Measurements from ENCODE around the gene MYH13. TPM values are rescaled to one million over a fixed set of nuclear protein-coding genes. Genes with fewer than 3 reads are reported as not detected.

The MYH13 gene
- total RNA-seq, 3 donors from 2014 or later: not detected

DNA sequence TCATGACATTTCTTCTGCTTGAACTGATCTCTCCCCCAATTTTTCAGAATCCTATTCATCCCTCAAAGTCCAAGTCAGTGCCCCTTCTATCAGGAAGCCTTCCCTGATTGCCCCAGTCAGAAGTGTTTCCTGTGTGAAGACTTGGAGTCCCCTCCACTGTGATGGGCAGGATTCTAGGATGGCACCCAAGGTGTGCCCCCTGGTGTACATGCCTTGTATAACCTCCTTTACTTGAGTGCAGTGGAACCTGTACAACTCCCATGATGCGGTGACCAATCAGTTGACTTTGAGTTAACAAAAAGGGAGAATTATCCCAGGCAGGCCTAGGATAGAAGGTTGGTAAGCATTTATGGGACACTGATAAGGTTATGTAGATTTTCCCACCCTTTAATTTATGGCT is 23.4 kb downstream of the MYH13 start:
- no peak for TF ChIP-seq POLR2A (IDR thresholded peaks at IDR 0.05)
- TF ChIP-seq POLR2AphosphoS5 (IDR thresholded peaks at IDR 0.05): no peak
- TF ChIP-seq, protein P1, sequence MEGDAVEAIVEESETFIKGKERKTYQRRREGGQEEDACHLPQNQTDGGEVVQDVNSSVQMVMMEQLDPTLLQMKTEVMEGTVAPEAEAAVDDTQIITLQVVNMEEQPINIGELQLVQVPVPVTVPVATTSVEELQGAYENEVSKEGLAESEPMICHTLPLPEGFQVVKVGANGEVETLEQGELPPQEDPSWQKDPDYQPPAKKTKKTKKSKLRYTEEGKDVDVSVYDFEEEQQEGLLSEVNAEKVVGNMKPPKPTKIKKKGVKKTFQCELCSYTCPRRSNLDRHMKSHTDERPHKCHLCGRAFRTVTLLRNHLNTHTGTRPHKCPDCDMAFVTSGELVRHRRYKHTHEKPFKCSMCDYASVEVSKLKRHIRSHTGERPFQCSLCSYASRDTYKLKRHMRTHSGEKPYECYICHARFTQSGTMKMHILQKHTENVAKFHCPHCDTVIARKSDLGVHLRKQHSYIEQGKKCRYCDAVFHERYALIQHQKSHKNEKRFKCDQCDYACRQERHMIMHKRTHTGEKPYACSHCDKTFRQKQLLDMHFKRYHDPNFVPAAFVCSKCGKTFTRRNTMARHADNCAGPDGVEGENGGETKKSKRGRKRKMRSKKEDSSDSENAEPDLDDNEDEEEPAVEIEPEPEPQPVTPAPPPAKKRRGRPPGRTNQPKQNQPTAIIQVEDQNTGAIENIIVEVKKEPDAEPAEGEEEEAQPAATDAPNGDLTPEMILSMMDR (IDR thresholded peaks at IDR 0.05): no peak
- H3K27ac ChIP-seq: no peak overlapping the region
- intact Hi-C loops (cut with DNase I; ENCODE audit: low total_unique reads): no loop called here
- no peaks in the 10 kb centered on the region for H3K9me3 ChIP-seq
- H3K4me3 ChIP-seq: no peak overlapping the region
- H3K27me3 ChIP-seq: no peaks in the 10 kb centered on the region
- no peaks in the 10 kb centered on the region for H3K36me3 ChIP-seq
- no peak for DNase-seq (ENCODE audit: low spot score in 2 of 2)
- no peaks in the 10 kb centered on the region for H3K4me1 ChIP-seq

DNA sequence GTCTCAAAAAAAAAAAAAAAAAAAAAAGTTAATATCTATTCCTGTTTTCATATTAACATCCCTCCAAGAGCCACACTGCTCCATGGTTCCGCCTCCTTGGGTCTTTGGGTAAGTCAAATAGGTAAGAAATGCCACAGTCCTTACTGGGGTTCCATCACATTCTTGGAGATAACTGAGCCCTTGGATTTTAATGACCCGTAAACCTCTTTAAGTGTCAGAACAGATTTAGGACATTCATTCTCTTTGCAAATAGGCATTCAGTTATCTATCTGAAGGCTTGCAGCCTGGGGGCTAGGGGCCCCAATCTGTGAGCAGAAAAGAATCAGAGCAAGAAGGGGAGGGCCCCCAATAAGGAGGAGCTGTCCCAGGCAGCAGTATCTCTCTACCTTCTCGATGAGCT is 28.0 kb downstream of the MYH13 start:
- H3K4me3 ChIP-seq: no peak overlapping the region
- intact Hi-C loops (cut with DNase I; ENCODE audit: low total_unique reads): no loop called here
- no peaks in the 10 kb centered on the region for H3K27me3 ChIP-seq
- TF ChIP-seq POLR2AphosphoS5 (IDR thresholded peaks at IDR 0.05) (no peak), POLR2A (IDR thresholded peaks at IDR 0.05) (no peak)
- TF ChIP-seq, protein P1 (IDR thresholded peaks at IDR 0.05): no peak
- H3K9me3 ChIP-seq: no peaks in the 10 kb centered on the region
- H3K27ac ChIP-seq: no peak overlapping the region
- no peaks in the 10 kb centered on the region for H3K36me3 ChIP-seq
- H3K4me1 ChIP-seq: no peaks in the 10 kb centered on the region
- no peak for DNase-seq (ENCODE audit: low spot score in 2 of 2)

GRCh38 chr17:10339051-10339450 is 33.8 kb downstream of the MYH13 start:
- intact Hi-C loops (cut with DNase I; ENCODE audit: low total_unique reads): no loop called here
- no peaks in the 10 kb centered on the region for H3K4me1 ChIP-seq
- no peaks in the 10 kb centered on the region for H3K9me3 ChIP-seq
- no peak overlapping the region for H3K27ac ChIP-seq
- no peak for TF ChIP-seq POLR2A (IDR thresholded peaks at IDR 0.05)
- TF ChIP-seq, protein P1 (IDR thresholded peaks at IDR 0.05): no peak
- no peak for TF ChIP-seq POLR2AphosphoS5 (IDR thresholded peaks at IDR 0.05)
- no peak overlapping the region for H3K4me3 ChIP-seq
- H3K27me3 ChIP-seq: no peaks in the 10 kb centered on the region
- no peaks in the 10 kb centered on the region for H3K36me3 ChIP-seq
- no peak for DNase-seq (ENCODE audit: low spot score in 2 of 2)

DNA sequence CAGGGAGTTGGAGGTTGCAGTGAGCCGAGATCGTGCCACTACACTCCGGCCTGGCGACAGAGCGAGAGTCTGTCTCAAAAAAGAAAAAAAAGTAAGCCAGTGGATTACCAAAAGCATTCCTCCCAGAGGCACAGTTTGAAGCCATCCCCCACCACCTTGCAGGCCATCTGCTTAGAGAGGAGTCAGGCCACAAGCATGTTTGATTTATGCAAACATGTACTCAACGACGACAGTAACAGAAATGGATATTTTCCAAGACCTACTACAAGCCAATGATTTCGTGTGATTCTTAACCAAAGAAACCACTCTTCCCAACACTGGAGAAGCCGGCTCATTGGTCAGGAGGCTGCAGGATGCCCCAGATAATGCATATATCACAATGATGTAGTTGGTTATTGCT is 34.8 kb downstream of the MYH13 start:
- H3K4me3 ChIP-seq: no peak overlapping the region
- H3K9me3 ChIP-seq: no peaks in the 10 kb centered on the region
- TF ChIP-seq, protein P1 (IDR thresholded peaks at IDR 0.05): no peak
- TF ChIP-seq POLR2A (IDR thresholded peaks at IDR 0.05) (no peak), POLR2AphosphoS5 (IDR thresholded peaks at IDR 0.05) (no peak)
- H3K27ac ChIP-seq: no peak overlapping the region
- intact Hi-C loops (cut with DNase I; ENCODE audit: low total_unique reads): no loop called here
- no peaks in the 10 kb centered on the region for H3K27me3 ChIP-seq
- H3K4me1 ChIP-seq: no peaks in the 10 kb centered on the region
- no peaks in the 10 kb centered on the region for H3K36me3 ChIP-seq
- DNase-seq (ENCODE audit: low spot score in 2 of 2): no peak

DNA sequence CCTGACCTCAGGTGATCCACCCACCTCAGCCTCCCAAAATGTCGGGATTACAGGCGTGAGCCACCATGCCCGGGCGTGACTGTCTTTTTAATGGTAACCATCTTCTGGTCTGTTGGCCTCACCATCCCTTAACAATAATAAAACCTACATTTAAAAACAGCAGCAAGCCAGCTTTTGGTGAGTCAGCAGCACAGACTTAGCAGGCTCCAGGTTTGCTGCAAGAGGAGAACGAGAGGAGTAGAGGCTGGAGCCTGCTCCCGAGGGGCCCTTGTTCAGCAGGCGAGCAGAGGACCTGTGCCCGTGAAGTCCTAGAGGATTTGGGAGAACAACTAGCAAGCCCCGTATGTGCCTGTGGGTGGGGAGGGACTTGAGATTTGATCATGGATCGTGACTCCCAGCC is 35.7 kb downstream of the MYH13 start:
- Histone ChIP-seq H3K27me3 (no peaks in the 10 kb centered on the region), H3K27ac (no peak overlapping the region), H3K4me1 (no peaks in the 10 kb centered on the region), H3K36me3 (no peaks in the 10 kb centered on the region), H3K4me3 (no peak overlapping the region), H3K9me3 (no peaks in the 10 kb centered on the region)
- intact Hi-C loops (cut with DNase I; ENCODE audit: low total_unique reads): no loop called here
- no peak for DNase-seq (ENCODE audit: low spot score in 2 of 2)
- TF ChIP-seq POLR2A (IDR thresholded peaks at IDR 0.05) (no peak), POLR2AphosphoS5 (IDR thresholded peaks at IDR 0.05) (no peak)
- TF ChIP-seq, protein P1 (IDR thresholded peaks at IDR 0.05): no peak
